CD4-positive, alpha-beta memory T cell (primary cell): ENCODE results near the gene FBRSL1. TPM values are rescaled to one million over a fixed set of nuclear protein-coding genes. Genes with fewer than 3 reads are reported as not detected.

Source experiments
- CTCF ChIA-PET: fragments of 350-600 bp; sonication (Branson Sonifier 250); formaldehyde crosslinking; loops from one replicate; lab custom pipeline; 2021; ENCODE audit warnings: inconsistent platforms; ENCODE audit not compliant: partially characterized antibody; lab: Charles Lee
- POLR2A ChIA-PET: fragments of 350-600 bp; sonication (Branson Sonifier 250); formaldehyde crosslinking; loops from one replicate; lab custom pipeline; 2021; ENCODE audit not compliant: partially characterized antibody; lab: Charles Lee
- DNase-seq, 5 donors: peaks; one replicate each; pipeline versions ENCODE4 v3.0.0 to v3.0.0-alpha.2; 2020 to 2022; ENCODE audit warnings: mixed read lengths in 1 of 5
- H3K27ac ChIP-seq: one replicate; pipeline ENCODE4 v1.7.0; 2013; ENCODE audit warnings: low read depth, low read length
- H3K27me3 ChIP-seq: 2 replicates; pipeline ENCODE4 v1.7.0; 2013; ENCODE audit warnings: mild to moderate bottlenecking, low read length, moderate library complexity; ENCODE audit not compliant: insufficient read depth
- H3K36me3 ChIP-seq: 2 replicates; pipeline ENCODE4 v1.7.0; 2013; ENCODE audit warnings: mild to moderate bottlenecking, low read length, moderate library complexity; ENCODE audit not compliant: insufficient read depth
- H3K4me1 ChIP-seq: 2 replicates; pipeline ENCODE4 v1.7.0; 2013; ENCODE audit warnings: mild to moderate bottlenecking, low read length, moderate library complexity; ENCODE audit not compliant: insufficient read depth
- H3K4me3 ChIP-seq, 2 donors: one replicate each; pipeline ENCODE4 v1.7.0; 2013; ENCODE audit warnings: low read length in 2 of 2, mild to moderate bottlenecking in 1 of 2
- H3K9me3 ChIP-seq, 2 donors: one replicate each; pipeline ENCODE4 v1.7.0; 2013; ENCODE audit warnings: low read length in 2 of 2, control low read depth in 1 of 2; ENCODE audit not compliant: control insufficient read depth in 1 of 2
- H3K27ac Mint-ChIP-seq, 7 donors: one replicate each; pipeline ENCODE4 v1.8.0; 2020 to 2021; ENCODE audit warnings: mixed read lengths in 7 of 7, mild to moderate bottlenecking in 6 of 7, inconsistent platforms in 3 of 7, moderate library complexity in 3 of 7
- H3K27me3 Mint-ChIP-seq, 2 donors: one replicate each; pipeline ENCODE4 v1.8.0; 2020 to 2021; ENCODE audit warnings: mixed read lengths in 2 of 2
- H3K36me3 Mint-ChIP-seq, 2 donors: one replicate each; pipeline ENCODE4 v1.8.0; 2020 to 2021; ENCODE audit warnings: mixed read lengths in 2 of 2, inconsistent platforms in 1 of 2, mild to moderate bottlenecking in 1 of 2
- H3K4me1 Mint-ChIP-seq, 4 donors: one replicate each; pipeline ENCODE4 v1.8.0; 2020 to 2021; ENCODE audit warnings: mixed read lengths in 4 of 4, mild to moderate bottlenecking in 1 of 4
- H3K4me3 Mint-ChIP-seq, 8 donors: one replicate each; pipeline ENCODE4 v1.8.0; 2020 to 2021; ENCODE audit warnings: mixed read lengths in 8 of 8, mild to moderate bottlenecking in 7 of 8, moderate library complexity in 6 of 8, inconsistent platforms in 3 of 8
- H3K9me3 Mint-ChIP-seq, 8 donors: one replicate each; pipeline ENCODE4 v1.8.0; 2020 to 2021; ENCODE audit warnings: mixed read lengths in 8 of 8, mild to moderate bottlenecking in 5 of 8, inconsistent platforms in 3 of 8, moderate library complexity in 1 of 8
- intact Hi-C: fragments of 100-400 bp; cut with micrococcal nuclease; formaldehyde crosslinking; loops from one replicate; pipeline ENCODE4 v1.15.1; 2023
- polyA plus RNA-seq, 2 donors: library from polyadenylated mRNA; unstranded; fragments of 300-500 nt; fragmentation: Illumina TruSeq; gene quantifications; one replicate each; pipeline ENCODE4 v1.2.3, GENCODE V29; 2021
- total RNA-seq, 2 experiments: library from RNA; stranded (reverse); gene quantifications; one replicate each; pipeline ENCODE4 v1.2.3, GENCODE V29; 2021

FBRSL1 gene
- total and polyA plus RNA-seq, 4 experiments from 2014 or later: 3.1 to 101 (median 97.3) TPM; not detected in 1

DNA sequence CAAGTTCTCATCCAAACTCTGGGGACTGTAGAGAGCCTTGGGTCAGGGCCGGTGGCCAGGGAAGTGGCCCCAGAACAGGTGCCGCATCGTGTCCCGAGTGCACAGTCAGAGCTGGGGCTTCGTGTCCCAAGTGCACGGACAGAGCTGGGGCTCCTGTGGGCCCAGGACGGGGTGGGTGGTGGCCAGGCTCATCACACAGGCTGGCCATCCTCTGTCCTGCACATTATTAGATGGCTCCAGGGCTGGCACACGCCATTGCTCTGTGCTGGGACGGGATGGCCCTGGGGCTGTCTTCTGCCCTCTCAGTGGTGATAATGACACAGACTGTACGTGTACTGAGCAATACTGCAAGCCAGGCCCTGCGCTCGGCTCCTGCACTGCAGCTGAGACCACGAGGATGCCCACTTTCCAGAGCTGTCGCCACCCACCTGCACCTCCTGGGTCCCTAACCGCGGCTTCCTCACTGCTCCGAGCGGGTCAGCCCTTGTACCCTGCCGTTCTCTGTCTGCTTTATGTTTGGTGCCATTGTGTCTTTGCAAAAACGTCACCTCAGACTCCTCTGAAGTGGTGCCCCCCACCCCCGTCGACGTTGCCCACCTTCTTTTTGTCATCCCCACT is 1.9 kb downstream of the FBRSL1 start:
- Mint-ChIP-seq H3K4me3 (peak overlapping the region; percentile 79 to 92 (median 88)), H3K4me1 (peaks cover 39 to 76% (median 64%) of the 10 kb centered on the region in 4 donors), H3K27me3 (no peaks in the 10 kb centered on the region), H3K27ac (peak overlapping the region; percentile 74 to 96 (median 88)), H3K36me3 (peaks cover 0 to 15% of the 10 kb centered on the region in 2 donors), H3K9me3 (peaks cover 0 to 3% (median 0%) of the 10 kb centered on the region in 8 donors)
- Histone ChIP-seq H3K27ac (peak overlapping the region; percentile 56), H3K27me3 (no peaks in the 10 kb centered on the region), H3K36me3 (no peaks in the 10 kb centered on the region), H3K4me1 (peaks cover 74% of the 10 kb centered on the region), H3K4me3 (peak overlapping the region; percentile 42 to 46), H3K9me3 (no peaks in the 10 kb centered on the region)
- intact Hi-C loops: loop anchor here (5.0 kb wide), 1 partner anchor 60 kb away; no protein-coding TSS in a partner anchor
- DNase-seq: no peak
- ChIA-PET POLR2A (interaction anchor here (2.1 to 4.7 kb wide), 2 partner anchors 15 to 46 kb away, joined by 6 to 55 read pairs; no protein-coding TSS in a partner anchor), CTCF (interaction anchor here (1.1 kb wide), 1 partner anchor 32 kb away, joined by 4 read pairs; no protein-coding TSS in a partner anchor)

- ChIA-PET POLR2A (interaction anchor here (2.1 to 4.7 kb wide), 2 partner anchors 14 to 47 kb away, joined by 6 to 55 read pairs; no protein-coding TSS in a partner anchor), CTCF (interaction anchor here (0.6 to 1.1 kb wide), 2 partner anchors 31 to 77 kb away, joined by 4 read pairs; no protein-coding TSS in a partner anchor)
- intact Hi-C loops: loop anchor here (5.0 kb wide), 1 partner anchor 60 kb away; no protein-coding TSS in a partner anchor
- Histone ChIP-seq H3K36me3 (no peaks in the 10 kb centered on the region), H3K27ac (peak overlapping the region; percentile 56), H3K27me3 (no peaks in the 10 kb centered on the region), H3K9me3 (no peaks in the 10 kb centered on the region), H3K4me3 (peak overlapping the region in 1 of 2 donors; percentile 46), H3K4me1 (peaks cover 79% of the 10 kb centered on the region)
- Mint-ChIP-seq H3K27me3 (no peaks in the 10 kb centered on the region), H3K4me1 (peaks cover 39 to 76% (median 63%) of the 10 kb centered on the region in 4 donors), H3K27ac (peak overlapping the region; percentile 71 to 96 (median 81)), H3K4me3 (peak overlapping the region; percentile 79 to 92 (median 88)), H3K9me3 (peaks cover 0 to 3% (median 0%) of the 10 kb centered on the region in 8 donors), H3K36me3 (peaks cover 0 to 15% of the 10 kb centered on the region in 2 donors)
- DNase-seq: no peak
These were observed 2.6 kb downstream of the FBRSL1 start for GRCh38 chr12:132492522-132492921.

GRCh38 chr12:132492951-132493350 is 3.0 kb downstream of the FBRSL1 start:
- peak overlapping the region in 6 of 7 donors; percentile 36 to 88 (median 64) for H3K27ac Mint-ChIP-seq
- peak overlapping the region; percentile 67 to 92 (median 88) for H3K4me3 Mint-ChIP-seq
- no peak overlapping the region for H3K27ac ChIP-seq
- H3K36me3 Mint-ChIP-seq: peaks cover 0 to 14% of the 10 kb centered on the region in 2 donors
- intact Hi-C loops: loop anchor here (5.0 kb wide), 1 partner anchor 61 kb away; no protein-coding TSS in a partner anchor
- H3K36me3 ChIP-seq: no peaks in the 10 kb centered on the region
- H3K4me1 Mint-ChIP-seq: peaks cover 35 to 75% (median 62%) of the 10 kb centered on the region in 4 donors
- no peak overlapping the region for H3K4me3 ChIP-seq
- H3K27me3 ChIP-seq: no peaks in the 10 kb centered on the region
- H3K27me3 Mint-ChIP-seq: no peaks in the 10 kb centered on the region
- H3K9me3 ChIP-seq: no peaks in the 10 kb centered on the region
- DNase-seq: no peak
- H3K4me1 ChIP-seq: peaks cover 77% of the 10 kb centered on the region
- H3K9me3 Mint-ChIP-seq: peaks cover 0 to 3% (median 0%) of the 10 kb centered on the region in 8 donors
- ChIA-PET CTCF (interaction anchor here (0.6 kb wide), 1 partner anchor 78 kb away, joined by 4 read pairs; no protein-coding TSS in a partner anchor), POLR2A (no interaction called here)

DNA sequence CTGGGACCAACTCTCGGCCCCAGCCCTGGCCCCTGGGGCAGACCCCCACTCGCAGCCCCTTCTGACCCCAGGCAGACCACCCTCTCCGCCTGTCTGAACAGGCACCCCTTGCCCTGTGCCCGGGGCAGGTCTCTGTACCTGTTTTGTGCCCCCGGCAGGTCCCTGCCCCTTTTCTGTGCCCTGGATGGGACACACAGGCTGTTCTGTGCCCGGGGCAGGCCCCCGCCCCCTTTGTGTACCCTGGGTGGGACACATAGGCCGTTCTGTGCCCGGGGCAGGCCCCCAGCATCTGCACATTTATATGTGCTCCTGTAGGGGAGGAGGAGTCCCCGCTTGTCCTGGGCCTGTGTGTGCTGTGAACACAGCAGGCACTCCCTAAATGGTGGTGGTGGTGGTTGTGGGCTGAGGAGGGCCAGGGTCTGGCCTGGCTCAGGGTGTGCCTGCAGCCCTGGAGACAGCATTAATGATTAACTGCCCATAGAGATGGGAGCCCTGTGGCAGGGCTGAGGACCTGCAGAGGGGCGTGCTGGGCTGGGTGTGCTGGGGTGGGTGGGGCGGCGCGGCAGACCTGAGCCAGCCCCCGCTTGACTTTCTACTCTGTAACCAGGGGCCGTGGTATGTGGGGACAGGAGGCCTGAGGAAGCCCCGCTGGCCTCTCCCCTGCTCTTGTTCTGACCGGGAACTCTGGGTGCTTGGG is 3.7 kb downstream of the FBRSL1 start:
- H3K36me3 ChIP-seq: no peaks in the 10 kb centered on the region
- ChIA-PET CTCF (no interaction called here), POLR2A (no interaction called here)
- Mint-ChIP-seq H3K27ac (peak overlapping the region; percentile 14 to 70 (median 57)), H3K27me3 (no peaks in the 10 kb centered on the region), H3K36me3 (peaks cover 0 to 14% of the 10 kb centered on the region in 2 donors), H3K4me1 (peaks cover 31 to 68% (median 58%) of the 10 kb centered on the region in 4 donors), H3K4me3 (peak overlapping the region in 7 of 8 donors; percentile 9 to 92 (median 48)), H3K9me3 (peaks cover 0 to 3% (median 0%) of the 10 kb centered on the region in 8 donors)
- no peaks in the 10 kb centered on the region for H3K27me3 ChIP-seq
- peaks cover 71% of the 10 kb centered on the region for H3K4me1 ChIP-seq
- H3K9me3 ChIP-seq: no peaks in the 10 kb centered on the region
- no peak overlapping the region for H3K27ac ChIP-seq
- intact Hi-C loops: loop anchor here (5.0 kb wide), 1 partner anchor 61 kb away; no protein-coding TSS in a partner anchor
- H3K4me3 ChIP-seq: no peak overlapping the region
- DNase-seq: no peak

DNA sequence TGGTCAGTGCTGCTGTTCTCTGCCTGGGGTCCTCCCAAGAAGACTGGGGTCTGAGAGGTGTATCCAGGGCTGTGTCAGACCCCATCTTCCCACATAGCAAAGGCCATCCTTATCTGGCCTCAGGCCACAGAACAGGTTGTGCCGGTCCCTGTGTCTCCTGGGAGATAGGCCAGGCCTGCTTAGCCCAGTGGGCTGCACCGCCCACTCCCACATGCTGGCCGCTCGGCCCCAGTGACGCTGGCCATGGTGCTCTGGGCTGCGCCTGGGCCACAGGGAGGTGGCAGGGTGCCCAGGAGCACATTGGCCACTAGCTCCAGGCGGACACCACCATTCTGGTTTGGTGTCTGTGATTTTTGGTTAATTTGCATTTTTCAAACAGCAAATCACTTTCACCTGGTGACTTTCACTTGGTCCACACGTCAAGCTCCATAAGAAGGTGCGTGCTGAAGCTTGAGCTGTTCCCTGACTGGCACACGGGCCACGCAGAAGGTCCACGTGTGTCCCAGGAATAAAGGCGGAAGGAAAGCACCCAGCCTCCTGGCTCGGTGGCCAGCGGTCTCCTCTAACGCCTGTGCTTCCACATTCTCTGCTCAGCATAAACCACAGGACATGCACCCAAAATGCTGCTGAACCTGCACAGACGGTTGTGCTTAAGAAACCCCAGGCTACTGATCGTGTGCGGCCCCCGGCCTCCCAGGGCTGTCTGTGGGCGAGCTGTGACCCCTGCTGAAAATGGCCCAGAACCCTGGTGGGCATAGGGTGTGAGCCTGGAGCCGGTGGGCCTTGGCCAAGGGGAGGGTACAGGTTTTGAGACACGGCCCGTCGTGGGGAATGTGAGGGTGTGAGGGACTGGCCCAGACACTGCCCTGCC is 4.6 kb downstream of the FBRSL1 start:
- ChIA-PET POLR2A (no interaction called here), CTCF (no interaction called here)

GRCh38 chr12:132495165-132495544 is 5.2 kb downstream of the FBRSL1 start:
- peaks cover 75% of the 10 kb centered on the region for H3K4me1 ChIP-seq
- no peak overlapping the region for H3K4me3 Mint-ChIP-seq
- peaks cover 0 to 14% of the 10 kb centered on the region in 2 donors for H3K36me3 Mint-ChIP-seq

More for the DNA sequence above, 4.6 kb downstream of the FBRSL1 start:
- peaks cover 30 to 75% (median 58%) of the 10 kb centered on the region in 4 donors for H3K4me1 Mint-ChIP-seq
- intact Hi-C loops: loop anchor here (5.0 kb wide), 1 partner anchor 62 kb away; no protein-coding TSS in a partner anchor
- peak overlapping the region in 6 of 7 donors; percentile 30 to 71 (median 54) for H3K27ac Mint-ChIP-seq
- Histone ChIP-seq H3K9me3 (no peaks in the 10 kb centered on the region), H3K36me3 (no peaks in the 10 kb centered on the region), H3K27me3 (no peaks in the 10 kb centered on the region), H3K4me1 (peaks cover 69% of the 10 kb centered on the region), H3K4me3 (no peak overlapping the region), H3K27ac (no peak overlapping the region)
- DNase-seq: no peak
- no peaks in the 10 kb centered on the region for H3K27me3 Mint-ChIP-seq
- peak overlapping the region in 6 of 8 donors; percentile 9 to 58 (median 44) for H3K4me3 Mint-ChIP-seq
- H3K9me3 Mint-ChIP-seq: peaks cover 0 to 3% (median 0%) of the 10 kb centered on the region in 8 donors
- peaks cover 0 to 14% of the 10 kb centered on the region in 2 donors for H3K36me3 Mint-ChIP-seq

More at GRCh38 chr12:132495165-132495544, 5.2 kb downstream of the FBRSL1 start:
- POLR2A ChIA-PET: no interaction called here
- H3K27me3 Mint-ChIP-seq: no peaks in the 10 kb centered on the region
- intact Hi-C loops: no loop called here
- H3K9me3 Mint-ChIP-seq: peaks cover 0 to 3% (median 0%) of the 10 kb centered on the region in 8 donors
- Histone ChIP-seq H3K27ac (no peak overlapping the region), H3K9me3 (no peaks in the 10 kb centered on the region), H3K4me3 (no peak overlapping the region), H3K36me3 (no peaks in the 10 kb centered on the region), H3K27me3 (no peaks in the 10 kb centered on the region)
- CTCF ChIA-PET: no interaction called here
- H3K27ac Mint-ChIP-seq: peak overlapping the region in 1 of 7 donors; percentile 66
- DNase-seq: no peak
- peaks cover 32 to 81% (median 60%) of the 10 kb centered on the region in 4 donors for H3K4me1 Mint-ChIP-seq
